D721Med (cell line): ENCODE results near the gene CCNT1.
"Not testable (repeated sequence)": the region's sequence is repeated elsewhere in the genome, so short reads cannot be mapped to it uniquely, and the experiment has no call there.

ENCODE experiments used
- DNase-seq: peaks from one replicate; pipeline ENCODE4 v3.0.0; 2011; ENCODE audit warnings: low spot score; ENCODE audit not compliant: insufficient read length
- FAIRE-seq: peaks from 2 replicates; lab custom pipeline; 2011; peaks lifted over from hg19 to GRCh38; lab: Jason Lieb, UNC
- TF ChIP-seq, protein P1 (sequence below): IDR thresholded peaks from 2 replicates; pipeline ENCODE4 v1.5.1; 2012; ENCODE audit warnings: mild to moderate bottlenecking, control low read depth; ENCODE audit not compliant: insufficient read depth; ENCODE audit errors: missing control alignments

CCNT1 gene

DNA sequence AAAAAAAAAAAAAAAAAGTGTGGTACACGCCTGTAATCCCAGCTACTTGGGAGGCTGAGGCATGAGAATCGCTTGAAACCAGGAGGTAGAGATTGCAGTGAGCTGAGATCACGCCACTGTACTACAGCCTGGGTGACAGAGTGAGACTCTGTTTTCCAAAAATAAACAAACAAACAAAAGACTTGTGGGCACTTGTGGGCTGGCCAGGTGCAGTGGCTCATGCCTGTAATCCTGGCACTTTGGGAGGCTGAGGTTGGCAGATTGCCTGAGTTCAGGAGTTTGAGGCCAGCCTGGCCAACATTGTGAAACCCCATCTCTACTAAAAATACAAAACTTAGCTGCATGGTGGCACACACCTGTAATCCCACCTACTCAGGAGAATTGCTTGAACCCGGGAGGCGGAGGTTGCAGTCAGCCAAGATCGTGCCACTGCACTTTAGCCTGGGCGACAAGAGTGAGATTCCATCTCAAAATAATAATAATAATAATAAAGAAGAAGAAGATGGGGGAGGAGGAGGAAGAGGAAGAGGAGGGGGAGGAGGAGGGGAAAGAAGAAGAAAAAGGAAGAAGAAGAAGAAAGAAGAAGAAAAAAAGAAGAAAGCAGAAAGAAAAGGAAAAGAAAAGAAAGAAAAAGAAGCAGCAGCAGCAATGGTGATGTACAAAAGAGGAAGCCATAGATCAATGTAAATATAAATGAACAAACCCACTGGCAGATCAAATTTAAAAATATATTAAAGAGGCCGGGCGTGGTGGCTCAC is 27.9 kb upstream of the CCNT1 start:
- DNase-seq: no peak
- no peak for FAIRE-seq

DNA sequence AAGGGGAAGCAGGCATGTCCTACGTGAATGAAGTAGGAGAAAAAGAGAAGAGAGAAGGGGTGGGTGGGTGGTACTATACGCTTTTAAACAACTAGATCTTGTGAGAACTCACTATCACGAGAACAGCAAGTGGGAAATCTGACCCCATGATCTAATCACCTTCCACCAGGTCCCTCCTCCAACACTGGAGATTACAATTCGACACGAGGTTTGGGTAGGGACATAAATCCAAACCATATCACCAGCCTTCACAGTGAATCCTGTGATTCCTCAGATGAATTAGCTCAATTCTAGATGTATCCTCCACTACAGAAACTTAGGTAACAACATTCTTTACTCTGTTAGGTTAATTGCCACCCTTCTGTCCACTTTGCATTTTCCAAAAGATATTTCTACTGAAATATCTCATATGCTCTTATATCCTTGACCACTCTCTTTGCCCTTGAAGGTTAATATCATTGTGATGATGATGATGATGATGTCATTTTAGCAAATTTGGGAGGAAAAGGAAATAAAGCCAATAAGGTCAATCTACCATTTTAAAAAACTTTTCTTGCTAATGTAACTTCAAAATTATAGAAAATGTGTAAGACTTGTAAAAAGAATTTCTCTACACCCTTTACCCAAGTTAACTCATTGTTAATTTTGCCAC is 23.2 kb upstream of the CCNT1 start:
- DNase-seq (no peak), FAIRE-seq (no peak)

More for the DNA sequence above, 27.9 kb upstream of the CCNT1 start:
- TF ChIP-seq, protein P1, sequence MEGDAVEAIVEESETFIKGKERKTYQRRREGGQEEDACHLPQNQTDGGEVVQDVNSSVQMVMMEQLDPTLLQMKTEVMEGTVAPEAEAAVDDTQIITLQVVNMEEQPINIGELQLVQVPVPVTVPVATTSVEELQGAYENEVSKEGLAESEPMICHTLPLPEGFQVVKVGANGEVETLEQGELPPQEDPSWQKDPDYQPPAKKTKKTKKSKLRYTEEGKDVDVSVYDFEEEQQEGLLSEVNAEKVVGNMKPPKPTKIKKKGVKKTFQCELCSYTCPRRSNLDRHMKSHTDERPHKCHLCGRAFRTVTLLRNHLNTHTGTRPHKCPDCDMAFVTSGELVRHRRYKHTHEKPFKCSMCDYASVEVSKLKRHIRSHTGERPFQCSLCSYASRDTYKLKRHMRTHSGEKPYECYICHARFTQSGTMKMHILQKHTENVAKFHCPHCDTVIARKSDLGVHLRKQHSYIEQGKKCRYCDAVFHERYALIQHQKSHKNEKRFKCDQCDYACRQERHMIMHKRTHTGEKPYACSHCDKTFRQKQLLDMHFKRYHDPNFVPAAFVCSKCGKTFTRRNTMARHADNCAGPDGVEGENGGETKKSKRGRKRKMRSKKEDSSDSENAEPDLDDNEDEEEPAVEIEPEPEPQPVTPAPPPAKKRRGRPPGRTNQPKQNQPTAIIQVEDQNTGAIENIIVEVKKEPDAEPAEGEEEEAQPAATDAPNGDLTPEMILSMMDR: no peak

DNA sequence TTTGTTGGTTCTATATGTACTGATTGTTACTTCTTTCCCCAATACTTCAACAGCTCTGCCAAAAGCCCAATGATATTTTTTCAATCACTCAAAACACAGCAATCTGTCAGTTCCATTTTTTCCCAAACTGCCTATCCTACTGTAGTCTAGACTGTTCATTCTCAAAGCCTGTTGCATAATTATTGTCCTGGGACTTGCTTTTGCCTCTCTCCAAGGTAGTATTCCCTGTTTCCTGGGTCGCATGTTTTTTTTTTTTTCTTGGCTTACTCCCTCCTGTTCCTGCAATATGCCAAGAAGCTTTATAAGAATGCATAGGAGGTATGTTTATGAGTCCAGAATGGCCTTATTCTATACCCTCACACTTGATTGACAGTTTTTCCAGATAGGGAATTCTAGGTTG is 19.9 kb upstream of the CCNT1 start:
- DNase-seq (no peak), FAIRE-seq (no peak)
- TF ChIP-seq, protein P1: no peak

More for the DNA sequence above, 23.2 kb upstream of the CCNT1 start:
- TF ChIP-seq, protein P1: no peak

DNA sequence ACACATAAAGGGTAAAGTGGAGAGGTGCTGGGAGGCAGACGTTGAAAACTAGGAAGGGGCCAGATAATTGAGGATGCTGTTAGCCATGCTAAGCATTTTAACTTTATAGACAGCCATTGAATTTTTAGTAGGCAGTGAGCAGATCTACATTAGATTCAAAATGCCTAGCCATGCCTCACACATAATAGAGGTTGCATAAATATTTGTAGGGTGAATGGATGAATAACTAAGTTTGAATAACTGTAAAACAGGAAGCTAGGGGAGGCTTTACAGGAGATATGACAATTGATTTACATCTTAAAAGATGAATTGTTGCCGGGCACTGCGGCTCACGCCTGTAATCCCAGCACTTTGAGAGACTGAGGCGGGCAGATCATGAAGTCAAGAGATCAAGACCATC is 12.3 kb upstream of the CCNT1 start:
- no peak for FAIRE-seq
- TF ChIP-seq, protein P1: no peak
- DNase-seq: no peak

DNA sequence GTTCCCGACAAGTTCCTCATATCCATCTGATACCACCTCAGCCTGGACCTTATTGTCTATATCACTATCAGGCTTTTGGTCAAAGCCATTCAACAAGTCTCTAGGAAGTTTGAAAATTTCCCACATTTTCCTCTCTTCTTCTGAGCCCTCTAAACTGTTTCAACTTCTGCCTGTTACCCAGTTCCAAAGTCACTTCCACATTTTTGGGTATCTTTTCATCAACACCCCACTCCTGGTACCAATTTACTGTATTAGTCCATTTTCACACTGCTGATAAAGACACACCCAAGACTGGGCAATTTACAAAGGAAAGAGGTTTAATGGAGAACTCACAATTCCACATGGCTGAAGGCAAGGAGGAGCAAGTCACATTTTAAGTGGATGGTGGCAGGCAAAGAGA is 4.2 kb upstream of the CCNT1 start:
- not testable (repeated sequence) for DNase-seq, FAIRE-seq

DNA sequence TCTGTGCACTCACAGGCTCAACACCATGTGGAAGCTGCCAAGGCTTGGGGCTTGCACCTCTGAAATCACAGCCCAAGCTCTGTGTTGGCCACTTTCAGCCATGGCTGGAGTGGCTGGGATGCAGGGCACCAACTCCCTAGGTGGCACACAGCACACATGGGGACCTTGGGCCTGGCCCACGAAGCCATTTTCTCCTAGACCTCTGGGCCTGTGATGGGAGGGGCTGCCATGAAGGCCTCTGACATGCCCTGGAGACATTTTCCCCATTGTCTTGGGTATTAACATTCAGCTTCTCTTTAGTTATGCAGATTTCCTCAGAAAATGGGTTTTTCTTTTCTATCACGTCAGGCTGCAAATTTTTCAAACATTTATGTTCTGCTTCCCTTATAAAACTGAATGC is 3.7 kb upstream of the CCNT1 start:
- not testable (repeated sequence) for DNase-seq, FAIRE-seq

DNA sequence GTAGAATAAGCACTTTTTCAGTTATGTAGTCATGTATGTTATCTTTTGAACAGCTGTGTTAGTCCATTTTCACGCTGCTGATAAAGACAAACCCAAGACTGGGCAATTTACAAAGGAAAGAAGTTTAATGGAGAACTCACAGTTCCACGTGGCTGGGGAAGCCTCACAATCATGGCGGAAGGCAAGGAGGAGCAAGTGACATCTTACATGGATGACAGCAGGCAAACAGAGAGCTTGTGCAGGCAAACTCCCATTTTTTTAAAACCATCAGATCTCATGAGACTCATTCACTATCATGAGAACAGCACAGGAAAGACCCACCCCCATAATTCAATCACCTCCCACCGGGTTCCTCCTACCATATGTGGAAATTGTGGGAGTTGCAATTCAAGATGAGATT is 2.5 kb upstream of the CCNT1 start:
- DNase-seq, FAIRE-seq: not testable (repeated sequence)

DNA sequence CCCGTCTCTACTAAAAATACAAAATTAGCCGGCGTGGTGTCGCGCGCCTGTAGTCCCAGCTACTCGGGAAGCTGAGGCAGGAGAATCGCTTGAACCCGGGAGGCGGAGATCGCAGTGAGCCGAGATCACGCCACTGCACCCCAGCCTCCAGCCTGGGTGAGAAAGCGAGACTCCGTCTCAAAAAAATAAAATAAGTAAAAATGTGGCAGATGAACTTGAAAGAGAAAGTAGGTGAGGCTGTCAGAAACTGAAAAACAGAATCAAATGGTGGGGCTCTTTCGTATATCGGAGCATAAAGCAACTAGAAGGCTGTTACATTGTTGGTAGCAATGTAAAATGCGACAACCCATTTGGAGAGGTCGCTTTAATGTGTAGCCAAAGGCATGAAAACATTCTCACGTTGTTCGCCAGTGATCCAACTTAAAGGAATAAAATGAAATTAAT is 767 bp upstream of the CCNT1 start:
- FAIRE-seq (no peak), DNase-seq (no peak)
- TF ChIP-seq, protein P1: no peak
